ENCODE measurements around the gene MED12L. TPM values are rescaled to one million over a fixed set of nuclear protein-coding genes. Genes with fewer than 3 reads are reported as not detected.

The MED12L gene
- total RNA-seq, 1 experiment from 2014 or later: 14.9 TPM

GRCh38 chr3:151440940-151441339 lies 355.5 kb downstream of the MED12L start:
- TF ChIP-seq CTCF (conservative IDR thresholded peaks at IDR 0.05): no peak
- Mint-ChIP-seq H3K36me3 (ENCODE audit: insufficient read depth in 1 of 3, low read depth in 3 of 3) (no peaks in the 10 kb centered on the region), H3K4me1 (peaks cover 8 to 10% of the 10 kb centered on the region in 2 experiments), H3K27ac (no peak overlapping the region), H3K27me3 (ENCODE audit: low read depth) (no peaks in the 10 kb centered on the region), H3K9me3 (no peaks in the 10 kb centered on the region; a peak in 2 of 5 replicates), H3K4me3 (no peak overlapping the region)
- Histone ChIP-seq H3K27ac (ENCODE audit: insufficient read length, low read depth, low read length) (no peak overlapping the region), H4K20me1 (ENCODE audit: control insufficient read depth, insufficient read depth, insufficient read length) (no peaks in the 10 kb centered on the region), H2BK15ac (ENCODE audit: low read depth, low read length) (no peak overlapping the region), H3T11ph (ENCODE audit: low read length) (no peak overlapping the region), H2AK5ac (ENCODE audit: insufficient read length, low read length) (no peak overlapping the region), H3K9me3 (ENCODE audit: control insufficient read depth, low read depth, low read length) (no peaks in the 10 kb centered on the region), H3K4me2 (ENCODE audit: insufficient read depth, insufficient read length, low read length) (no peak overlapping the region), H3K9ac (ENCODE audit: extremely low read depth, insufficient read length, low read length) (no peak overlapping the region), H3K27me3 (ENCODE audit: insufficient read depth, low read length) (no peaks in the 10 kb centered on the region), H2AFZ (ENCODE audit: low read length) (no peak overlapping the region), H3K4me1 (ENCODE audit: insufficient read depth, low read length) (no peaks in the 10 kb centered on the region), H3K23ac (ENCODE audit: insufficient read length, low read depth, low read length) (no peak overlapping the region), H2BK12ac (ENCODE audit: insufficient read length, low read depth, low read length) (no peak overlapping the region), H2BK5ac (ENCODE audit: insufficient read length, low read length) (no peak overlapping the region), H4K8ac (replicated peaks; ENCODE audit: insufficient read length, low read depth, low read length) (no peak overlapping the region), H3K23me2 (ENCODE audit: insufficient read length, low read depth, low read length, poor library complexity, severe bottlenecking) (no peaks in the 10 kb centered on the region), H3K18ac (ENCODE audit: insufficient read length, low read depth, low read length) (no peak overlapping the region), H3K79me2 (ENCODE audit: insufficient read depth, low read length) (no peaks in the 10 kb centered on the region), H3K4ac (ENCODE audit: low read depth, low read length) (no peak overlapping the region), H2BK120ac (ENCODE audit: low read depth, low read length, poor library complexity, severe bottlenecking) (no peak overlapping the region), H3K56ac (ENCODE audit: insufficient read length, low read depth, low read length) (no peak overlapping the region), H3K79me1 (ENCODE audit: insufficient read depth, low read depth, low read length, poor library complexity, severe bottlenecking) (no peaks in the 10 kb centered on the region), H4K91ac (ENCODE audit: insufficient read length, low read depth, low read length) (no peak overlapping the region), H3K14ac (ENCODE audit: insufficient read depth, low read length) (no peak overlapping the region), H4K5ac (ENCODE audit: insufficient read length, low read depth, low read length) (no peak overlapping the region), H2BK20ac (ENCODE audit: low read depth, low read length, poor library complexity, severe bottlenecking) (no peak overlapping the region)
- WGBS (ENCODE audit: extremely low coverage, insufficient read length, low lambda C conversion rate): no CpG with 5 or more reads among the region's 1 CpG
- DNase-seq: no peak

All from H9 (cell line).